HL-60 (cell line): ENCODE measurements around the gene BCLAF3.

Experiments used
- DNase-seq, 2 experiments: peaks; one replicate each; pipeline ENCODE4 v3.0.0-alpha.2; 2010 to 2020; ENCODE audit warnings: low read depth in 1 of 2, low spot score in 1 of 2
- H3K27ac ChIP-seq: fragments of 250-450 bp; sonication (Bioruptor Pico); replicated peaks from 2 replicates; pipeline ENCODE4 v1.5.1; 2020; ENCODE audit warnings: mild to moderate bottlenecking, moderate library complexity
- H3K27me3 ChIP-seq: fragments of 250-450 bp; sonication (Bioruptor Pico); 2 replicates; pipeline ENCODE4 v1.5.1; 2021; ENCODE audit warnings: mild to moderate bottlenecking, moderate library complexity; ENCODE audit not compliant: insufficient read depth, poor library complexity, severe bottlenecking
- H3K4me3 ChIP-seq: replicated peaks from 2 replicates; pipeline ENCODE4 v1.5.1; 2011; ENCODE audit warnings: mild to moderate bottlenecking, control low read depth, low read length; ENCODE audit not compliant: insufficient read depth
- CTCF ChIP-seq: IDR thresholded peaks from one replicate; pipeline ENCODE4 v1.5.1; 2011; ENCODE audit warnings: low read length, control low read depth, inconsistent platforms; ENCODE audit not compliant: insufficient read depth
- GABPA ChIP-seq: IDR thresholded peaks from 2 replicates; pipeline ENCODE4 v1.6.1; 2012; ENCODE audit warnings: low read depth
- POLR2AphosphoS5 ChIP-seq: IDR thresholded peaks from 2 replicates; pipeline ENCODE4 v1.6.1; 2012; ENCODE audit warnings: low read depth
- REST ChIP-seq: IDR thresholded peaks from 2 replicates; pipeline ENCODE4 v1.6.1; 2012; ENCODE audit warnings: low read depth; ENCODE audit not compliant: insufficient replicate concordance
- SPI1 ChIP-seq: IDR thresholded peaks from 2 replicates; pipeline ENCODE4 v1.6.1; 2012; ENCODE audit warnings: low read depth, mild to moderate bottlenecking, borderline replicate concordance

Gene BCLAF3

GRCh38 chrX:20029728-20030127 is 38.9 kb upstream of the BCLAF3 start:
- Histone ChIP-seq H3K27me3 (no peaks in the 10 kb centered on the region), H3K27ac (no peak overlapping the region), H3K4me3 (no peak overlapping the region)
- DNase-seq: peak in 1 of 2 experiments; percentile 5
- TF ChIP-seq POLR2AphosphoS5 (no peak), GABPA (no peak), REST (no peak), SPI1 (no peak), CTCF (no peak)

GRCh38 chrX:20028588-20028987 is 37.7 kb upstream of the BCLAF3 start:
- H3K27ac ChIP-seq: no peak overlapping the region
- DNase-seq: no peak

GRCh38 chrX:20026278-20026677 is 35.4 kb upstream of the BCLAF3 start:
- TF ChIP-seq CTCF: no peak
- TF ChIP-seq GABPA: no peak
- no peak for TF ChIP-seq SPI1
- no peak for TF ChIP-seq REST
- TF ChIP-seq POLR2AphosphoS5: no peak
- no peak overlapping the region for H3K4me3 ChIP-seq
- H3K27me3 ChIP-seq: no peaks in the 10 kb centered on the region
- no peak overlapping the region for H3K27ac ChIP-seq
- no peak for DNase-seq

More at GRCh38 chrX:20028588-20028987, 37.7 kb upstream of the BCLAF3 start:
- Histone ChIP-seq H3K27me3 (no peaks in the 10 kb centered on the region), H3K4me3 (no peak overlapping the region)
- TF ChIP-seq GABPA: no peak
- no peak for TF ChIP-seq REST
- TF ChIP-seq POLR2AphosphoS5: no peak
- no peak for TF ChIP-seq CTCF
- TF ChIP-seq SPI1: no peak
